NCI-H2107 treated with DMSO at 0.1 percent for 48 hours (cell line): Measurements from ENCODE around the gene FAM131A.
A peak's percentile ranks its signal among the peaks of the same experiment; 100 is the strongest.

ENCODE experiments used
- DNase-seq: peaks from one replicate; lab custom pipeline; 2025; ENCODE audit not compliant: unreplicated experiment; lab: John Stamatoyannopoulos, UW

Gene FAM131A

DNA sequence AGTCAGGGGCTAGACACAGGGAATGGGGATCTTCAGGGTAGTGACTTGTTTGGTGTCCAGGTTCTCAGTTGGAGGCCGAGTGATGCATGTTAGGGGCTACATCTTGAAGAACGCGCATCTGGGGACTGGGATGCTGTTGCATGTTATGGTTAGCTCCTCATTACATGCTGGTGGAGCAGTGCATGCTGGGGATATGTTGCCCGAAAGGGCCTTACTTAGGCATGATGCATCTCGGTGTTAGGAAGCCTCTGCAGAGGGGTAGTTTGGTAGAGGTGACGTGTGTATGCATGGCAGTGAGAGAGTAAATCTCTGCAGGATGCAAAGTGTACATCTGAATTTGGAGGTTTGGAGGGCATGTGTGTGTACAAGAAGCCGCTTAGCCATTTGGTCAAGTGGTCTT is 20.6 kb upstream of the FAM131A start:
- no peak for DNase-seq

DNA sequence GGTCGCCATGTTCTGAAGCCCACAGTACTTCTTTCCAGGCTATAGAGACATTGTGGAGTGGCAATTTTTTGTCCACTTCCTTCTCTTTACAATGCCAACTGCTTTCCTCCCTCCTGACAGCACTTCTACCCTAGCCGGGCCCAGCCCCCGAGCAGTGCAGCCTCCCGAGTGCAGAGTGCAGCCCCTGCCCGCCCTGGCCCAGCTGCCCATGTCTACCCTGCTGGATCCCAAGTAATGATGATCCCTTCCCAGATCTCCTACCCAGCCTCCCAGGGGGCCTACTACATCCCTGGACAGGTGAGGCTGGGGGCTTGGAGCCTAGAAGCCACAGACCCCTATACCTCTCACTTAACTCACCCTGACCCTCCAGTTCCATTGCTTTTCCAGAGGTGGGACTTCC is 20.2 kb upstream of the FAM131A start:
- DNase-seq = no peak

- peak; percentile 95 for DNase-seq
These were observed 17.3 kb upstream of the FAM131A start for GRCh38 chr3:184320104-184320445.

DNA sequence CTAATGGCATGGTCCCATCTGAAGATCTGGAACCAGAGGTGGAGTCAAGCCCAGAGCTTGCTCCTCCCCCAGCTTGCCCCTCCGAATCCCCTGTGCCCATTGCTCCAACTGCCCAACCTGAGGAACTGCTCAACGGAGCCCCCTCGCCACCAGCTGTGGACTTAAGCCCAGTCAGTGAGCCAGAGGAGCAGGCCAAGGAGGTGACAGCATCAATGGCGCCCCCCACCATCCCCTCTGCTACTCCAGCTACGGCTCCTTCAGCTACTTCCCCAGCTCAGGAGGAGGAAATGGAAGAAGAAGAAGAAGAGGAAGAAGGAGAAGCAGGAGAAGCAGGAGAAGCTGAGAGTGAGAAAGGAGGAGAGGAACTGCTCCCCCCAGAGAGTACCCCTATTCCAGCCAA is 15.7 kb upstream of the FAM131A start:
- no peak for DNase-seq

GRCh38 chr3:184322731-184323487 is 14.5 kb upstream of the FAM131A start:
- no peak for DNase-seq

GRCh38 chr3:184323696-184324095 is 13.7 kb upstream of the FAM131A start:
- DNase-seq = no peak

DNA sequence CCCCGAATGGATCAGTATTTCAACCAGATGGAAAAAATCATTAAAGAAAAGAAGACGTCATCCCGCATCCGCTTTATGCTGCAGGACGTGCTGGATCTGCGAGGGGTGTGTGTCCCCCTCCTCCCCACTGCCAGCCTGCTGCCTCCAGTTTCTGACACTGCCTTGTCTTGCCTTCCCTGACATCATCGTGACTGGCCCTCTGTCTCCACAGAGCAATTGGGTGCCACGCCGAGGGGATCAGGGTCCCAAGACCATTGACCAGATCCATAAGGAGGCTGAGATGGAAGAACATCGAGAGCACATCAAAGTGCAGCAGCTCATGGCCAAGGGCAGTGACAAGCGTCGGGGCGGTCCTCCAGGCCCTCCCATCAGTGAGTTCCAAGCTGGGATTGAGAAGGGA is 12.1 kb upstream of the FAM131A start:
- no peak for DNase-seq

GRCh38 chr3:184325715-184326369 is 11.6 kb upstream of the FAM131A start:
- DNase-seq = no peak

- no peak for DNase-seq
These were observed 10.2 kb upstream of the FAM131A start for GRCh38 chr3:184327171-184327570.

DNA sequence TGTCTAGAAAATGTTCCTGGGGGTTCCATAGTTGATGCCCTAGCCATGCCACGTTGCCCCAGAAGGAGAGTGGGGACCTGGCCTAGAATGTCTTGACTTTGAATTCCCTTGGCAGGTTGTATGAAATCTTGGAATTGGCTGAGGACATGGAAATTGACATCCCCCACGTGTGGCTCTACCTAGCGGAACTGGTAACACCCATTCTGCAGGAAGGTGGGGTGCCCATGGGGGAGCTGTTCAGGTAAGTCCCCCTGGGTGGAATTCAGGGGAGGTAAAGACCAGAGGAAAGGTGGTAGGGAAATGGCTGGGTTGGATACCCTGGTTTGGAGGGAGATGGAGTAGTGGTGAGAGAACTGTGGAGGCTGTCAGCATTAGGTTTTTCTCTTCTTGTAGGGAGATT is 8.9 kb upstream of the FAM131A start:
- no peak for DNase-seq

DNA sequence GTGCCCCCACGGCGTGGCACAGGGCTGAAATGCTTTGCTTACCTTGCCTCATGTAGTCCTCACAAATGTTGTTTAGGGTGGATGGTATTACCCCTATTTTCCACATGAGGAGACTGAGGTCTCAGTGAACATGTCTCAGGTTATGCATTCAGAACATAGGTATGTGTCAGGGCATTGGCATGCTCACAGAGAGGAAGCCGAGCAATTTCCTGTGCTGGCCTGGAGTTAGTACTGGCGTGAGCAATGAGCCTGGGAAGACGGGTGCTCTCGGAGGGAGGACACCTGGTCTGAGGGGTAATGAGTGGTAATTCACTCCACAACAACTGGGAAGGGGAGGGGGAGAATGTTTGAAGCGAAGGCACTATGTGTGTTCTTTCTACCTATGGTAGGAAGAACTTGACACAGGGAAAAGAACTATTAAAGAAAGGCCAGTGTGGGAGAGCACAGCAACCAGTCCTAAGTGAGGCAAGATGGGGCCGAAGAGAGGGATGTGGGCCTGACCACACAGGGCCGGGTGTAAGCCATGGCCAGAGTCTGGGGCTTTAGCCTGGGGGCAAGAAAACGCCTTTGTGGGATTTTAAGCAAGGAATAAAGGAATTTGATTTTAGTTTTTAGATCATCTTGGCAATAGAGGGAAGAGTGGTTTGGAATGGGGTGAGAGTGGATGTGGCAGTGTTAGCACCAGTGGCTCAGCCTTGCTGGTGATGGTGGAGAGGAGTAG is 4.9 kb upstream of the FAM131A start:
- DNase-seq = no peak

DNA sequence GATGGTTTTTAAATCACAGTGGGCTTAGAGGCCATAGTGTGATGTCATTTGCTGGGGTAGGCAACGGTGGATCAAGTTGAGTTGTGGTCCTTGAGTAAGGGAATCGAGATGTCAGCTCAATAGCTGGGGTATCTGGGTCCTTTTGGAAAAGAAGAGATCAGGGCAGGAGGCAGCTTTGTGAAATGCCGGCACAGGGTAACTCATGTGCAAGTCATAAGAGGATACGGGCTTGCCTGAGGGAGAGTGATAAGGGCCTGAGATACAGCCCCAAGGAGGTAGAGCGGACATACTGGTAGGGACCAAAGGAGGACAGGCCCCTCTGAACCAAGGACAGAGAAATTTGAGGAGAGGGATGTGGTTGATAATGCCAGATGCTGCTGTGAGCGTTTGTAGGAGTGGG is 4.2 kb upstream of the FAM131A start:
- DNase-seq = no peak

GRCh38 chr3:184333700-184334099 is 3.7 kb upstream of the FAM131A start:
- no peak for DNase-seq

DNA sequence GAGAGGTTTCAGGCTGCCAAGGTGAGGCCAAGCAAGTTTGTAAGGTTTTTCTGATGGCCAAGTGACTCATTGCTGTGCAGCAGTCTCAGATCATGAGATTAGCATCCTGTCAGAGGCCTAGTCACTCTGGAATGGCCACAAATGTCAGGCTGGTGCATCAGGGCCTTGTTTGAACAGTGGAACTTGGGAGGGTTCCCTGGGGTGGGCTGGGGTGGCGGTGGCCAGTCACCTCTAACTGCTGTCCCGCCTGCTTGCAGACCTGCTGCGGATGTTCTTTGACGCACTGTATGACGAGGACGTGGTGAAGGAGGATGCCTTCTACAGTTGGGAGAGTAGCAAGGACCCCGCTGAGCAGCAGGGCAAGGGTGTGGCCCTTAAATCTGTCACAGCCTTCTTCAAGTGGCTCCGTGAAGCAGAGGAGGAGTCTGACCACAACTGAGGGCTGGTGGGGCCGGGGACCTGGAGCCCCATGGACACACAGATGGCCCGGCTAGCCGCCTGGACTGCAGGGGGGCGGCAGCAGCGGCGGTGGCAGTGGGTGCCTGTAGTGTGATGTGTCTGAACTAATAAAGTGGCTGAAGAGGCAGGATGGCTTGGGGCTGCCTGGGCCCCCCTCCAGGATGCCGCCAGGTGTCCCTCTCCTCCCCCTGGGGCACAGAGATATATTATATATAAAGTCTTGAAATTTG is 2.8 kb upstream of the FAM131A start:
- no peak for DNase-seq

DNA sequence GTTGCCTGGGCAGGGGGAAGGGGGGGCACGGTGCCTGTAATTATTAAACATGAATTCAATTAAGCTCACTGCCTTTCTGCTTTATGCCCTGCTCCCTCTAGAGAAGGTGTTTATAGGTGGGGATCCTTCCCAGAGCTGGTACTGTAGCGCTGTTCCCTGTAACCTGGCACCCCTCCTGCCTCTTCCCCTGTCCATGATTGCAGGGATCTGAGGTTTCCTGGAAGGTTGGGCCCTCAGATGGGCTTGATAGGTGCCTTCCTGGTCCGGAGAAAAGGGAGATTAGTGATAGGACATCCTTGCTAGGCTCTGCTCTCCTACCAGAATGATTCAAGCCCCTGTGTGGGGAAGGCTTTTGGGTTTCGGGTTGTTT is 2.1 kb upstream of the FAM131A start:
- peak; percentile 79 for DNase-seq

DNA sequence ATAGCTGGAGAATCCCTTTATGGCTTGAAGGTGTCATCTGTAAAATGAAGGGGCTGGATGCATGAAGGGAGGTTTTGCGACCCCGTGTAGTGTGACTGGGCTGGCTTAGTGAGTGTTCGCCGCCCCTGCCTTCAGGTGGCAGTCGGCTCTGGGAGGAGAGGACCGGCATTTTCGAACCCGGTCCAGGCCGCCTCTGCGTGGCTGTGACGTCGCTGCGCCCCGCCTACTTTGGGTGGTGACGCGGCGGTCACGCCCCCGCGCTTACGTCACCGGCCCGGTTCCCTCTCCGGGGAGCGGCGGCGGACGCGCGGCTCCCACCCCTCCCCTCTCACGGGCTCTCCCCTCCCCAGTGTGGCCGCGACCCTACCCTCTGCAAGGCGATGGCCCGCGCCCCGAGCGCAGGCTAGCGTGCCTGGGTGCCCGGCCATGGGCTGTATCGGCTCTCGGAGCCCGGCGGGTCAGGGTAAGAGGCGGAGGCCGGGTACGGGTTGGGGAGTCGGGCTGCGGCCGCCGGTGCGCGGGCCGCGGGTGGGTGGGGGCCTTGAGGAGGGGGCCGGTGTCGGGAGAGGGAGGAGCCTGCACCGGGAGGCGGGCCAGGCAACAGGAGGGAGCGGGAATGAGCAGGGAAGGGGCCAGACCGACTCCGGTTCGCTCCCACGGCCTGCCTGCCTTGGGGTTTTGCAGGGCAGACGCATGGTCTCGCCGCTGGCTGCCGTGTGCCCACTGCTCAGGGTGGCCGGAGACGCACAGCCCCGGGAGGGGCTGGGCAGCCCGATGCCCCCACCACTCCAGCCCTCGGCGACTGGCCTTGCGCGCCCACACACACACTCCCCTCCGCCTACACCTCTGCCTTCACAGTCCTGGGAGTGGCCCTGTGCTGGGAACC is 1.5 kb upstream of the FAM131A start:
- DNase-seq = peak; percentile 79

GRCh38 chr3:184336547-184337398 is 627 bp upstream of the FAM131A start:
- peak; percentile 32 for DNase-seq

GRCh38 chr3:184337981-184338380 is 581 bp downstream of the FAM131A start:
- DNase-seq = no peak

DNA sequence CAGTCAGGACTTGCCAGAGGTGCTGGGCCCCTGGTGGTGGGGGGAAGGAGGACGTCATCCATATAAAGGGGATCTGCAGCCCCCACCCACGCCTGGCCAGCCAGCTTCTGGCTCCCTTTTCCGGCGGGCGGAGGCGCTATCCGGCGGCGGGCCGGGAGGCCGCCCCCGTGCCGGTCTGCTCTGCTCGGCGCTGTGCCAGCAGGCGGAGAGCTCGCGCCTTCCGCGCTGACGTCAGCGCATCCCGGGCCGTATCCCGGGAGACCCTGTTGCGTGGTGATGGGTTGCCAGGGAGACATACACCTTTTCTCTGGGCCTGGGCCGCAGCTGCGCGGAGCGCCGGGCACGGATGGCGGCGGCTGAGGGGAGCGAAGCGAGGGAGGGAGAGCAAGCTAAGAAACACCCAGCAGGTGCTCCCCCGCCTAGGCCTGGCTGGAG is 1.1 kb downstream of the FAM131A start:
- DNase-seq = peak; percentile 88

DNA sequence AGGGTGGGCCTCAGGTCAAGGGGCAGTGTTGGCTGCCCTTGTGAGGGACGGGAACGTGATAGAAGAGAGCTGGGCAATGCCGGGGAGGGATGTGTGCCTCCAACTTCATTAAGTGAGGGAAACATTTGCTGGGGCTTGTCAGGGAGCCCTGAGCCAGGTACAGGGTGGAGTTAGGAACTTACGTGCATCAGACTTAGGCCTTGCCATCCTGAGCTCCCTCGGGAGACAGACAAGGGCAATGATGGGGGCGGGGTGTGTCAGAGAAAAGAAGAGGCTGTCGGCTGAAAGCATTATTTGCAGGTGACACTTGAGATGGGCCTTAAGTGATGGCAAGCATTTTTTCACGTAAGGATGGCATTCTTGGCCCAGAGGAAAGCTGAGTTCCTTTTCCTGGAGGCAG is 1.6 kb downstream of the FAM131A start:
- DNase-seq = peak; percentile 83
